Fibroblast of villous mesenchyme (primary cell): ENCODE data around the gene RCOR3. TPM values are rescaled to one million over a fixed set of nuclear protein-coding genes. Genes with fewer than 3 reads are reported as not detected.
A peak's percentile ranks its signal among the peaks of the same experiment; 100 is the strongest.
"Not testable (repeated sequence)": the region's sequence is repeated elsewhere in the genome, so short reads cannot be mapped to it uniquely, and the experiment has no call there.

Experiments
- DNase-seq: peaks from one replicate; pipeline ENCODE4 v3.0.0-alpha.2; 2010; ENCODE audit warnings: low read depth
- H3K4me3 ChIP-seq: 2 replicates; pipeline ENCODE4 v1.5.1; 2011; ENCODE audit warnings: low read depth, mild to moderate bottlenecking, low read length
- CTCF ChIP-seq: IDR thresholded peaks from 2 replicates; pipeline ENCODE4 v1.5.1; 2012; ENCODE audit warnings: low read depth, mild to moderate bottlenecking, low read length; ENCODE audit not compliant: insufficient read depth
- total RNA-seq: library from RNA; depleted of rRNA; stranded (reverse); fragments of >200 nt; gene quantifications from 2 replicates; pipeline ENCODE4 v1.2.3, GENCODE V29; 2012

RCOR3 gene
- total RNA-seq, 1 donor = 32.0 TPM

GRCh38 chr1:211349741-211350140, 90.6 kb downstream of the RCOR3 start:
- DNase-seq = no peak
- TF ChIP-seq CTCF = no peak
- H3K4me3 ChIP-seq = no peak overlapping the region

DNA sequence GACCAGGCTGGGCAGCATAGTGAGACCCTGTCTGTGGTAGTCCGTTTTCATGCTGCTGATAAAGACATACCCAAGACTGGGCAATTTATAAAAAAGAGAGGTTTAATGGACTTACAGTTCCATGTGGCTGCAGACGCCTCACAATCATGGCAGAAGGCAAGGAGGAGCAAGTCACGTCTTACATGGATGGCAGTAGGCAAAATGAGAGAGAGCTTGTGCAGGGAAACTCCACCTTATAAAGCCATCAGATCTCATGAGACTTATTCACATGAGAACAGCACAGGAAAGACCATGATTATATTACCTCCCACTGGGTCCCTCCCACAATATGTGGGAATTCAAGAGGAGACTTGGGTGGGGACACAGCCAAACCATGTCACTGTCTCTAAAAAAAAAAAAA, 92.9 kb downstream of the RCOR3 start:
- not testable (repeated sequence) for DNase-seq, H3K4me3 ChIP-seq

DNA sequence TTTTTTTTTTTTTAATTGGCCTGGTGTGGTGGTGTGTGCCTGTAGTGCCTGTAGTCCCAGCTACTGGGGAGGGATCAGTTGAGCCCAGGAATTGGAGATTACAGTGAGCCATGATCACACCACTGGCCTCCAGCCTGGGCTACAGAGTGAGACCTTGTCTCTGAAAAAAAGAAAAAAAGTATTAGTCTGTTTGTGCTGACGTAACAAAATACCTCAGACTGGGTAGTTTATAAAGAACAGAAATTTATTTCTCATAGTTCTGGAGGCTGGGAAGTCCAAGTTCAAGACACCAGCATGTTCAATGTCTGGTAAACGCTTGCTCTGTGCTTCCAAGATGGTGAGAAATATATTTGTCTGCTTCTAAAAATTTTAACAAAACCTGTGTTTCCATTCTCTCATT, 93.3 kb downstream of the RCOR3 start:
- TF ChIP-seq CTCF = no peak
- no peak overlapping the region for H3K4me3 ChIP-seq
- no peak for DNase-seq

DNA sequence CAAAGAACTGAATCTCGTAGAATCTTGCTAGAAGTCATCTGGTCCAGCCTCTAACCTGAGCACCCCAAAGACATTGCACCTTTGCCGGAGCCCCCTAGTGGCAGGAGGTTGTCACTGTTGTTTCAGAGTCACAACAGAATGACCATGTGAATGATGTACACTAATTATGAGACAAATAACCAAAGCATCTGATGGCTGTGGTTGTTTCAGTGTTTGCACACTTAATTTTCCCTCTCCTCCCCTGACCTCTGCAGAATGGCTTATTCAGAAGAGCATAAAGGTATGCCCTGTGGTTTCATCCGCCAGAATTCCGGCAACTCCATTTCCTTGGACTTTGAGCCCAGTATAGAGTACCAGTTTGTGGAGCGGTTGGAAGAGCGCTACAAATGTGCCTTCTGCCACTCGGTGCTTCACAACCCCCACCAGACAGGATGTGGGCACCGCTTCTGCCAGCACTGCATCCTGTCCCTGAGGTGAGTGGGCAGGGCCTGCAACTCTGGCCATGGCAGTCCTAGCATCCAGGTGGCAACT, 93.9 kb downstream of the RCOR3 start:
- TF ChIP-seq CTCF = peak; percentile 79
- DNase-seq = peak; percentile 24

DNA sequence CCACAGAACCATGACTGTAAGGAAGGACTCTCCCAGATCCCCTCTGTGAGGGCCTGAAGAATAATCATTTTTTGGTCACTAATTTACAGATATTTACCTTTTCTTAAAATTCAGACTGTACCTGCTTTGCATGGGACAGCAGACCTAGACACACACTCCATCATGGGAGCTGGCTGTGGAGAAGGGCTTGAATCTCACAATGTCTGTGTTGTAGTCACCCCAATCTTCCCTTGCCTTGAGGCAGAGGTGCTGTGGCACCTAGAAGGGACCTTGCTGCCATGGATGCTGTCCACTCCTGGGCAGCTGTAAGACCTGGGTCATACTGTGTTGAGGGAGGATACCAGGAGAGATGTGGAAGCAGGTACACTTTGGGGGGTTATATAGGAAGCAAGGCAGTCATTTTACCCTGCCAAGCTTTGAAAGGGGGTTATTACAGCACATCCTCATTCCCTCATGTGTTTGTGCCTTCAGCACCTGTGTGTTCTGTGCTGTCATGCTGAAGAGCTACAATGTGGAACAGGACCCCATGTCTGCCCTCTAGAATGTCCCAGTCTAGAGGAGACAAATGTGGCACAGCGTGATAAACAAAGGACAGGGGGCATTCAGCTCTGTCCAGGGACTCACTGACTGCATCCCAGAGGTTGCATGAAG, 94.5 kb downstream of the RCOR3 start:
- no peak for DNase-seq
- H3K4me3 ChIP-seq = no peak overlapping the region
- TF ChIP-seq CTCF = no peak

More for the DNA sequence above, 93.9 kb downstream of the RCOR3 start:
- H3K4me3 ChIP-seq = no peak overlapping the region

- DNase-seq = no peak
- no peak for TF ChIP-seq CTCF
- H3K4me3 ChIP-seq = no peak overlapping the region
Measured at GRCh38 chr1:211355873-211356272, 96.7 kb downstream of the RCOR3 start.

DNA sequence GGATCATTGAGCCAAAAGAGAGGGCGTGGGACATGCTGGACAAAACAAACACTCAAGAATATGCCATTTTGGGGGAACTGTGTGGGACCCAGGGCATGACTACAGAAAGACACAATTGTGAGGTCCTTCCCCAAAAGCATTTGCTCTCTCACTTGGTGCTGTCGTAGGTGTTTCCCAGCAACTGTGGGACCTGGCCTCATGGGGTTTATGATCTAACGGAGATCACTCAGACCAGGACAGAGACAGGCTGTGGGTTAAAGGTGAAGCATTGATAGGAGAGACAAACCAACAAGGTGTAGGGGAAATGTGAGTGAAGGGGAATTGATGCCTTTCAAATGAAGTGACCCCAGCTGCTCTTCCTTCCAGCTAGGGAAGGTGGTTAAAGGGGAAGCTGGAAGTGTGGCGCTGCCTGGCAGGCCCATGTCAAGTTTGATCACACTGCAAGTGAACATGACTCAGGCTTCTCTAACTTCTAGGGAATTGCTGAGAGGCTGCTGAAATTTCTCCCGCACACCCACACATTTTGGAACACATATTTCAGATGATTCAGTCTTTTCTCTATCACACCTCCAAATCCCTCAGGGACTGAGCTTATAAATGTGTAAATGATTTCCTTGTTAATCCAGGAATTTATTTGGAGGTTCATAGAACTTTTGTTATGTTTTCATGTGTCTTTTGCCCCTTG, 97.7 kb downstream of the RCOR3 start:
- DNase-seq = no peak
- no peak for TF ChIP-seq CTCF
- no peak overlapping the region for H3K4me3 ChIP-seq
